Activated CD8-positive, alpha-beta memory T cell treated with anti-CD3 and anti-CD28 coated beads, Interleukin-2, amount 10 ng/mL, durations not matched to agents 7 days and 5 days (primary cell): ENCODE measurements around the gene SGO2. TPM values are rescaled to one million over a fixed set of nuclear protein-coding genes. Genes with fewer than 3 reads are reported as not detected.

Source experiments
- ATAC-seq: fragments of 150-1000 bp; cut with Tn5 transposase; one replicate; pipeline ENCODE4 v1.10.0; 2021; ENCODE audit warnings: moderate library complexity
- CTCF ChIA-PET: fragments of 350-600 bp; sonication (Branson Sonifier 250); formaldehyde crosslinking; loops from one replicate; lab custom pipeline; 2021; ENCODE audit warnings: antibody characterized with exemption; lab: Charles Lee
- DNase-seq: peaks from one replicate; pipeline ENCODE4 v3.0.0-alpha.2; 2020
- H3K27ac Mint-ChIP-seq: one replicate; pipeline ENCODE4 v1.8.0; 2021; ENCODE audit warnings: mild to moderate bottlenecking, mixed read lengths
- H3K27me3 Mint-ChIP-seq: one replicate; pipeline ENCODE4 v1.8.0; 2021; ENCODE audit warnings: mixed read lengths
- H3K36me3 Mint-ChIP-seq: one replicate; pipeline ENCODE4 v1.8.0; 2021; ENCODE audit warnings: mild to moderate bottlenecking, mixed read lengths
- H3K4me1 Mint-ChIP-seq: one replicate; pipeline ENCODE4 v1.8.0; 2021; ENCODE audit warnings: mixed read lengths
- H3K4me3 Mint-ChIP-seq: one replicate; pipeline ENCODE4 v1.8.0; 2021; ENCODE audit warnings: mild to moderate bottlenecking, moderate library complexity, mixed read lengths
- H3K9me3 Mint-ChIP-seq: one replicate; pipeline ENCODE4 v1.8.0; 2022; ENCODE audit warnings: low read depth, mixed read lengths
- total RNA-seq, 2 experiments: library from RNA; stranded (reverse); gene quantifications; one replicate each; pipeline ENCODE4 v1.2.3, GENCODE V29; 2021

Gene SGO2
- total RNA-seq, 2 experiments from 2014 or later = 39.7 to 52.5 TPM

- no peak overlapping the region for H3K27ac Mint-ChIP-seq
- ATAC-seq (no peak), DNase-seq (no peak)
- no peaks in the 10 kb centered on the region for H3K9me3 Mint-ChIP-seq
- CTCF ChIA-PET = interaction anchor here (1.6 kb wide), 1 partner anchor 117 kb away, joined by 6 read pairs; no protein-coding TSS in a partner anchor
- H3K36me3 Mint-ChIP-seq = peaks cover 16% of the 10 kb centered on the region
- H3K4me3 Mint-ChIP-seq = no peak overlapping the region
- H3K4me1 Mint-ChIP-seq = peaks cover 9% of the 10 kb centered on the region
- peaks cover 16% of the 10 kb centered on the region for H3K27me3 Mint-ChIP-seq
Measured at GRCh38 chr2:200586644-200586975, 60.6 kb downstream of the SGO2 start.

GRCh38 chr2:200587007-200587616 is 61.1 kb downstream of the SGO2 start:
- ATAC-seq (no peak), DNase-seq (no peak)
- peaks cover 21% of the 10 kb centered on the region for H3K27me3 Mint-ChIP-seq
- H3K4me3 Mint-ChIP-seq = no peak overlapping the region
- CTCF ChIA-PET = interaction anchor here (0.6 to 1.6 kb wide), 2 partner anchors 116 to 414 kb away, joined by 3 to 6 read pairs; no protein-coding TSS in a partner anchor
- H3K9me3 Mint-ChIP-seq = no peaks in the 10 kb centered on the region
- peaks cover 16% of the 10 kb centered on the region for H3K36me3 Mint-ChIP-seq
- H3K4me1 Mint-ChIP-seq = peaks cover 9% of the 10 kb centered on the region
- H3K27ac Mint-ChIP-seq = no peak overlapping the region

- CTCF ChIA-PET = interaction anchor here (0.6 kb wide), 2 partner anchors 42 to 413 kb away, joined by 3 read pairs; no protein-coding TSS in a partner anchor
- peaks cover 14% of the 10 kb centered on the region for H3K36me3 Mint-ChIP-seq
- ATAC-seq (no peak), DNase-seq (no peak)
- peaks cover 9% of the 10 kb centered on the region for H3K4me1 Mint-ChIP-seq
- no peak overlapping the region for H3K27ac Mint-ChIP-seq
- peaks cover 28% of the 10 kb centered on the region for H3K27me3 Mint-ChIP-seq
- no peak overlapping the region for H3K4me3 Mint-ChIP-seq
- H3K9me3 Mint-ChIP-seq = no peaks in the 10 kb centered on the region
Measured at GRCh38 chr2:200588076-200588678, 62.2 kb downstream of the SGO2 start.

DNA sequence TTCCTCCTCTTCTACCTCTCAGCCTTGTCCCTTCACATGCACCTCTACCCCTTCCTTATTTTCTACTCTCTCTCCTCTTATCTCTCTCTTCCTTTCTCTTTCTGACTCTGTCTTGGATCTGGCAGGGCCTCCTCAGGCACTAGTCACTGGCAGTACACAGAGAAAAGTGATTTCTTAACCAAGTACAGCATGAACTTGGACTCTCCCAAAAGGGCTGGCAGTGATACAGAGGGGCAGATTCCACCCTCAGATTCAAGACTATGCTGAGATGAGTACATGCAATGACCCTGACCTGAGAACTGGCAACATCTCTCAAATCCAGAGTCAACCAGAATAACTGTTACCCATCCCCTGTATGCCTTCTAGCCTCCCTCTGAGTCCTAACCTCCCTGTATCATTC is 64.1 kb downstream of the SGO2 start:
- Mint-ChIP-seq H3K9me3 (no peaks in the 10 kb centered on the region), H3K4me3 (no peak overlapping the region), H3K36me3 (peaks cover 2% of the 10 kb centered on the region), H3K4me1 (peaks cover 6% of the 10 kb centered on the region), H3K27me3 (peaks cover 44% of the 10 kb centered on the region), H3K27ac (no peak overlapping the region)
- CTCF ChIA-PET = no interaction called here
- ATAC-seq (no peak), DNase-seq (no peak)

DNA sequence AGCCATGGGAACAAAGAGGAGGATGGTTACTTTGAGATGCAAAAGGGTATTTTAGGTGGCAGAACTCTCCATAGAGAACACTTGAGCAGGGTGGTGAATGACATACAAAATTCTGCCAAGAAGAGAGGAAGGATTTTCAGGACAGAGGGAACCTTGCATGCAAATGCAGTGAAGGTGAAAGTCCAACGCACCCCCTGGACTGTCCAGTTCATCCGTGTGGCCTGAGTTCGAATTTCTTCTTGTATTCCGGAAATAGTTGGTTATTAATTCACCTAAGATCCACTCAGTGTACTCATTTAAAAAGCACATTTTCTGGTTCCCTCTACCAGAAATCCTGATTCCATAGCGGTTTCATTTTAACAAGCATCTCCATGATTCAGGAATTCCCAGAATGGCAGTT is 65.3 kb downstream of the SGO2 start:
- CTCF ChIA-PET = no interaction called here
- Mint-ChIP-seq H3K36me3 (no peaks in the 10 kb centered on the region), H3K27ac (no peak overlapping the region), H3K4me1 (peaks cover under 1% of the 10 kb centered on the region), H3K4me3 (no peak overlapping the region), H3K9me3 (no peaks in the 10 kb centered on the region), H3K27me3 (peaks cover 48% of the 10 kb centered on the region)
- no peak for DNase-seq
- ATAC-seq = no peak

DNA sequence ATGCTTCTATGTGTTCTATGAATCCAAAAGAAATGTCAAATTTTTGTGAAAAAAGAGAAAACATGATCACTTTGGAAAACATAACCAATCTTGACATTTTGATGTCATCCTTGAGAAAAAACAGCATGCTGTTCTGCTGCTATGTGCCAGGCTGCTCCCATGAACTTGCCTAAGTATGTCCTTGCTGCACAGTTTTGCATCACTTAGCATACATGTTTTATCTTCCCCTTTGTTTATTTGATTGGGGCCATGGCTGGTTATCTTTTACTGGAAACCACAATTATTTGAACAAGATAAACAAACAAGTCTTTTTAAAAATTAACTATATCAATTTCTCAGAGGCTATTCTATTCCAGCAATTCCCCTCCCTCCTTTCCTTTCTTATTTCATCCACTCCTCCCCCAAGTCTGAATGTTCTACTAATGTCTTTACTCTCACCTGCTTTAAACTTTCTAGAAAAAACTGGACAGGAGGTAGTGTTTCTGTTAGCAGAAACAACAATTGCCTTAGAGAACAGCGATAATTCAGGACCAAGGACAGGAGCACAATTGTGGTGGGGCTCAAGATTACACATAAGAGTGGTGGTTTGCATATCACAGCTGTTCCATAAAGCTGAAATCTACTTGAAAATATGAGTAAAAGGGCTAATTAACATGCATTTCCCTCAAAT is 66.5 kb downstream of the SGO2 start:
- Mint-ChIP-seq H3K4me3 (no peak overlapping the region), H3K9me3 (no peaks in the 10 kb centered on the region), H3K27ac (no peak overlapping the region), H3K36me3 (no peaks in the 10 kb centered on the region), H3K4me1 (no peaks in the 10 kb centered on the region), H3K27me3 (peaks cover 49% of the 10 kb centered on the region)
- CTCF ChIA-PET = no interaction called here
- no peak for ATAC-seq
- DNase-seq = no peak

DNA sequence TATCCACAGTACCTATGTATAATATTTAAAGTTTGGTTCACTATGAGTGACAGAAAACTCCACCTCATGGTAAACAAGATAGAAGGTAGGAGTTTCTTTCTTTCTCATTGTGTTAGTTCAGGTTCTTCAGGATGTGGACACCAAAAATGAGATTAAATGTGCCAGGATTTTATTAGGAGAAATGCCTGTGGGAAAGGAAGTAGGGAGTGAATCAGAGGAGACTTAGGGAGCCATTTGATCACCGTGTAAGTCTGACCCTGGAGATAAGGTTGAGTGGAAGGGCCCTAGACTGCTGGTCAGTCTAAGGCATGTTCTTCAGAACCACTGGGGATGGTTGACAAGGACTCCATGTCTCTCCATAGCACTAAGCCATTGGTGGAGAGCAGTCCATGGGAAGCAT is 67.9 kb downstream of the SGO2 start:
- DNase-seq (no peak), ATAC-seq (no peak)
- CTCF ChIA-PET = no interaction called here
- H3K27ac Mint-ChIP-seq = no peak overlapping the region
- H3K36me3 Mint-ChIP-seq = no peaks in the 10 kb centered on the region
- H3K4me3 Mint-ChIP-seq = no peak overlapping the region
- H3K9me3 Mint-ChIP-seq = no peaks in the 10 kb centered on the region
- no peaks in the 10 kb centered on the region for H3K4me1 Mint-ChIP-seq
- H3K27me3 Mint-ChIP-seq = peaks cover 57% of the 10 kb centered on the region

DNA sequence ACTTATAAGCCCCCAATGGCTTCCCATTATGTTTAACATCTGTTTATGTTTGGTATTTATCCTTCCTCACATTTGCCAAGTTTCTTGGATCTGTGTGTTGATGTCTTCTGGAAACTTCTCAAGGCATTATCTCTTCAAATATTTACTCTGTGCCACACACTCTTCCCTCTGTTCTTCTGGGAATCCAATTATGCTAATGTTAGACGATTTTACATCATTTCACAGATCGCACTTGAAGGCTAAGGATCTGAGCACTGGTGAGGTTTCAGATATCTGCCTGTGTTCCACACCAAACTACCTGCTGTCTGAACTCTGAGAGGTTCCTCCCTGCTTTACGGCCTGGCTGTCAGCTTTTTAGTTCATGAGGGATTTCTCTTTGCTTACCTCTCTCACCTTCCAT is 69.9 kb downstream of the SGO2 start:
- CTCF ChIA-PET = no interaction called here
- Mint-ChIP-seq H3K4me3 (no peak overlapping the region), H3K36me3 (no peaks in the 10 kb centered on the region), H3K9me3 (no peaks in the 10 kb centered on the region), H3K27me3 (peaks cover 59% of the 10 kb centered on the region), H3K27ac (no peak overlapping the region), H3K4me1 (no peaks in the 10 kb centered on the region)
- ATAC-seq = no peak
- no peak for DNase-seq

DNA sequence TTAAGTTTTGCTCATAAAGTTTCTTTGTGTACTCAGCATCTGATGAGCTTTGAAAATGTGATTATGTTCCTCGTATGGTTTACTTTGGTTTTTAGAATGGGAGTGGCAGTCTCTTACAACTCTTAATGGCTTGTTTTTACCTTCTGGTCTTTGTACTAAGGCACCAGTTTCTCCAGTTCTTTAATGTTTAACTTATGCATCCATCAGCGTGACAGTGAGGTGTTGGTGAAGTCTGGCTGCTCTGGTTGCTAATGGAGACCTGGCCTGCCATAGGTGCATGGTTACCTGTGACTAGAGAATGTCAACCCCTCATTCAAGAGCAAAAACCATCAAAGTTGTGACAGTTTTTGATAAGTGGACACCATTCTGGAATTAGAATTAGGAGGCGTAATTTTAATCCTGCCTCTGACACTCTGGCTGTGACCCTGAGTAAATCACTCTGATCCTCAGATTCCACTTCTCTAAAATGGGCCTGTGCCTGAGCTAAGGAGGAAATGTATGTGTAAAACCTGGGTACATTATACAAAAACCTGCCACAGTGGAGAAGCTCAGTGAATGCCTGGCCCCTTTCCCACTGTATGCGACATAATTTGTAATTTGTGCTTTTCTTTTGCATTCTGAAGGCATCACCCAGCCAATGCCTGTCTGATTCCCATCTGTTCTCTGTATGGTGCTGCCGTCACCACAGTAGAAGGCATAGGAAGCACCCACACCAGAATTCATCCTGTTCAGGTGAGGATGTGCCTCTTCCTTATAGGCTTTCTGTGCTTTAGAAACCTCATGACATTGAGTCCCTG is 71.0 kb downstream of the SGO2 start:
- H3K4me1 Mint-ChIP-seq = no peaks in the 10 kb centered on the region
- no peak for ATAC-seq
- H3K9me3 Mint-ChIP-seq = no peaks in the 10 kb centered on the region
- H3K27me3 Mint-ChIP-seq = peaks cover 51% of the 10 kb centered on the region
- DNase-seq = no peak
- H3K36me3 Mint-ChIP-seq = no peaks in the 10 kb centered on the region
- no peak overlapping the region for H3K4me3 Mint-ChIP-seq
- no peak overlapping the region for H3K27ac Mint-ChIP-seq
- CTCF ChIA-PET = no interaction called here

DNA sequence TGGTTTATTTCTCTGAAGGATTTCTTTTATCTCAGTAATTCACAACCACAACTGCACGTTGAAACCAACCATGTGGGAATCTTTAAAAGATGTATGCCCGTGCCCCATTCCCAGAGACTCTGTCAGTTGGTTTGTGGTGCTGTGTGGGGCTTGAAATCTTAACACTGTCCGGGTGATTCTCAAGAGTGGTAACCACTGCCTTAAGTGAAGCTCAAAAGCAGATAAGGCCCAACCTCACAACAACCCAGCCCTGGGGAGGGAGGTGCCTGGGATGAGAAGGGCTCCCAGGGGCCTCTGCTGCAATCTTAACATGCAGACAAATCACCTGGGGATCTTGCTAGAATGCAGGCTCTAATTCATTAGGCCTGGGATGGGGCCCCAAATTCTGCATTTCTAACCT is 73.2 kb downstream of the SGO2 start:
- Mint-ChIP-seq H3K4me3 (no peak overlapping the region), H3K4me1 (no peaks in the 10 kb centered on the region), H3K9me3 (no peaks in the 10 kb centered on the region), H3K27ac (no peak overlapping the region), H3K36me3 (no peaks in the 10 kb centered on the region), H3K27me3 (peaks cover 40% of the 10 kb centered on the region)
- ATAC-seq = no peak
- CTCF ChIA-PET = no interaction called here
- no peak for DNase-seq

DNA sequence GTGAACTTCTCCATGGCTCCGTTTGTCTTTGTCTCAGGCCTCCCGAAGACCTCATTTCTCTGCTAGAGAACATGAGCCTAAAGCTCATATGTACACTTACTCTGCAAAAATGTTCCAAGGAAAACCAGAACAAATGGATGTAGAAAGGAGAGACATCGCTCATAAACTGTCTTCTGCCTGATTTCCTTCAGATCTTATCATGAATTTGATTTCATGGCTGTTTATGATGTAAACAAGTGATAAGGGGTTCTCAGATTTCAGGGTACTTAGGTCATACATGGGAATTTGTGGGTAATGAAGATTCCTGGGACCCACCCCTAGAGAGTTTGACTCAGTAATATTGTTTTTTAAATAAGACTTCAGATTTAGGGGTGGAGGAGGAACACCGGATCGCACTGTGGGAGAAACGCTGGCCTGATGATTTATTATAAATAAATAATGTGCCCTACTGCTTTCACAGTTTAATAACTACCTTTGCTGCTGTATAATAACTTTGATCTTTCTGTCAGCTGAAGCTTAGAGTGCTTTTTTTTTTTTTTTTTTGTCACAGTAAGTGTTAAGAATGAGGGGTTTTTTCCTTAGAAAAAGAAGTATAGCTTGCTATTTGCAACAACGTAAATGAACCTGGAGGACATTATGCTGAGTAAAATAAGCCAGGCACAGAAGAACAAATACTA is 74.7 kb downstream of the SGO2 start:
- Mint-ChIP-seq H3K9me3 (no peaks in the 10 kb centered on the region), H3K27me3 (peaks cover 33% of the 10 kb centered on the region), H3K36me3 (peaks cover 1% of the 10 kb centered on the region), H3K27ac (no peak overlapping the region), H3K4me1 (no peaks in the 10 kb centered on the region), H3K4me3 (no peak overlapping the region)
- no peak for DNase-seq
- CTCF ChIA-PET = interaction anchor here (0.6 kb wide), 1 partner anchor 131 kb away, joined by 3 read pairs; no protein-coding TSS in a partner anchor
- ATAC-seq = no peak

DNA sequence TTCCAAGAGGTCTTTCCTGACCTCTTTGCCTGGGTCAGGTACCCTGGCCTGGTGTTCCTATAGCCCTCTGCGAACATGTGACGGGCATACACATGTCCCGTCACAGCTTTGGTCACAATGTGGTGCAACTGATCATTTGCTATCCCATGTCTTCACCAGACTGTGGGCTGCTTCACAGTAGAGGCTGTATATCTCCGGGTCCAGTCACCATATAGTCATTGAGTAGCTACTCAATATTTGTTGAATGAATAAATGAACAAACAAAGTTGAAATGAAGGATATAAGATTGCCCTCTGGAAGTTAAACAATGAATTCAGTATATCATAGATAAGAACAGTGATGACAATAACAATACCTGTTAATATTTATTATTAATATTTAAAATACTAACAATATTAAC is 76.6 kb downstream of the SGO2 start:
- no peaks in the 10 kb centered on the region for H3K4me1 Mint-ChIP-seq
- CTCF ChIA-PET = interaction anchor here (1.2 to 2.0 kb wide), 3 partner anchors 12 to 15 kb away, joined by 4 to 5 read pairs (median 4); no protein-coding TSS in a partner anchor
- no peak overlapping the region for H3K27ac Mint-ChIP-seq
- H3K9me3 Mint-ChIP-seq = no peaks in the 10 kb centered on the region
- H3K36me3 Mint-ChIP-seq = peaks cover 1% of the 10 kb centered on the region
- DNase-seq = no peak
- peaks cover 37% of the 10 kb centered on the region for H3K27me3 Mint-ChIP-seq
- ATAC-seq = no peak
- no peak overlapping the region for H3K4me3 Mint-ChIP-seq

DNA sequence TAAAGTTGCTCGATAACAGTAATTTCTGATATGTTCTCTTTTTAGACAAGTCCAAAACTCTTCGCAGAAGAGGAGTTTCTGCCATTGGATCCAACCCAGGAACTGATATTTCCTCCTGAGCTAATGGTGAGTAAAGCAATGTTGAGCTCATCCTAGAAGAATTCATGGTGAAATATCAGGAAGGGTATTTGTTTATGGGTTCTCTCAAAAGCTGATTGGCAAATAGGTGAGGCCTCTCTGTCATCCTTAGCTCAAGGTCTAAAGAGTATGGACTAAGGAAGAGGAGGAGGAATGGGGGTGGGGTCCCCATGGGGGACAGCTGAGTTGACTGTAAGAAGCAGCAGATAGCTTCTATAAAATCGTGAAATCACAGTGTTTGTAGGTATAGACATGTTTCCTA is 78.0 kb downstream of the SGO2 start:
- no peak for ATAC-seq
- no peaks in the 10 kb centered on the region for H3K9me3 Mint-ChIP-seq
- H3K4me1 Mint-ChIP-seq = no peaks in the 10 kb centered on the region
- DNase-seq = no peak
- H3K4me3 Mint-ChIP-seq = no peak overlapping the region
- H3K27ac Mint-ChIP-seq = no peak overlapping the region
- H3K27me3 Mint-ChIP-seq = peaks cover 29% of the 10 kb centered on the region
- CTCF ChIA-PET = interaction anchor here (1.3 to 1.9 kb wide), 2 partner anchors 11 to 25 kb away, joined by 5 to 6 read pairs; no protein-coding TSS in a partner anchor
- H3K36me3 Mint-ChIP-seq = peaks cover 1% of the 10 kb centered on the region
